Heart left ventricle (tissue), 16 donors: ENCODE data around the gene PPM1D. TPM values are rescaled to one million over a fixed set of nuclear protein-coding genes. Genes with fewer than 3 reads are reported as not detected.
"Not testable (repeated sequence)": the region's sequence is repeated elsewhere in the genome, so short reads cannot be mapped to it uniquely, and the experiment has no call there.

ENCODE experiments used
- ATAC-seq, 4 donors: fragments of 200-7000 bp; cut with Tn5 transposase; one replicate each; pipeline ENCODE4 v1.9.1; 2020 to 2022; ENCODE audit warnings: moderate library complexity in 4 of 4, mild to moderate bottlenecking in 3 of 4, moderate number of reproducible peaks in 1 of 4
- DNase-seq, 5 donors: peaks; one replicate each; pipeline ENCODE4 v3.0.0-alpha.2; 2020
- H3K27ac ChIP-seq, 12 donors: fragments of 200-600 bp; sonication (generic) in 4 of 12; one replicate each; pipeline versions ENCODE4 v1.5.0 to v1.8.0; 2016 to 2022; ENCODE audit warnings: mild to moderate bottlenecking in 2 of 12
- H3K27me3 ChIP-seq, 9 donors: fragments of 200-600 bp; sonication (generic) in 2 of 9; one replicate each; pipeline versions ENCODE4 v1.5.1 to v1.8.0; 2016 to 2022; ENCODE audit warnings: mild to moderate bottlenecking in 3 of 9
- H3K36me3 ChIP-seq, 9 donors: fragments of 200-600 bp; sonication (generic) in 2 of 9; one replicate each; pipeline versions ENCODE4 v1.5.0 to v1.8.0; 2018 to 2022; ENCODE audit warnings: mild to moderate bottlenecking in 2 of 9
- H3K4me1 ChIP-seq, 12 donors: fragments of 200-600 bp; sonication (generic) in 4 of 12; one replicate each; pipeline versions ENCODE4 v1.5.0 to v1.8.0; 2016 to 2022; ENCODE audit warnings: mild to moderate bottlenecking in 3 of 12
- H3K4me3 ChIP-seq, 12 donors: fragments of 200-600 bp; sonication (generic) in 4 of 12; one replicate each; pipeline versions ENCODE4 v1.5.0 to v1.8.0; 2017 to 2022; ENCODE audit warnings: mild to moderate bottlenecking in 9 of 12, moderate library complexity in 4 of 12
- H3K9me3 ChIP-seq, 12 donors: fragments of 200-600 bp; sonication (generic) in 4 of 12; one replicate each; pipeline versions ENCODE4 v1.5.0 to v1.8.0; 2016 to 2022; ENCODE audit warnings: mild to moderate bottlenecking in 1 of 12
- POLR2A ChIP-seq, 2 donors: fragments of 450-650 bp; IDR thresholded peaks; one replicate each; pipeline ENCODE4 v1.6.1; 2017; ENCODE audit warnings: antibody characterized with exemption in 2 of 2, mild to moderate bottlenecking in 2 of 2, moderate library complexity in 2 of 2
- WGBS, 4 donors: extraction: QIAGEN DNeasy Blood & Tissue Kit in 2 of 4; methylation state at CpG; one replicate each; pipeline versions ENCODE4 v1.1.5 to v1.1.7; 2013 to 2018; 5-methylcytosine and 5-hydroxymethylcytosine counted together
- intact Hi-C, 10 donors: fragments of 100-400 bp; cut with DNase I; formaldehyde crosslinking; loops; one replicate each; pipeline versions ENCODE4 v1.11.1 to v1.14.2; 2022
- long read RNA-seq, 3 donors: library from polyadenylated mRNA; unstranded; transcript quantifications; one replicate each; pipeline ENCODE4 v2.0.0, GENCODE V29; 2020 to 2021
- polyA plus RNA-seq, 2 donors: library from polyadenylated mRNA; stranded (reverse); fragments of 200-250 nt; gene quantifications; one replicate each; pipeline ENCODE4 v1.2.3, GENCODE V29; 2013
- total RNA-seq, 9 donors: library from RNA; depleted of rRNA in 2 of 9; stranded (reverse); fragments of >200 nt in 2 of 9; fragmentation: NEBNext Ultra II Directional in 3 of 9; extraction: Animal tissue kit (Norgen Biotek cat#: 25700) in 3 of 9; gene quantifications; one replicate each; pipeline versions ENCODE4 v1.1.0 to v1.2.4, GENCODE V29; 2016 to 2023
- TF ChIP-seq, protein P1 (sequence below), 12 donors: fragments of 200-600 bp; sonication (generic) in 4 of 12; IDR thresholded peaks; one replicate each; pipeline versions ENCODE4 v1.5.0 to v1.8.0; 2018 to 2022; ENCODE audit warnings: antibody characterized with exemption in 12 of 12, mild to moderate bottlenecking in 5 of 12
- donor health status: ischemic (EF 13 %, LVEDD 7.1; RV severe dilation, severe dysfunction).
- donor health status: healthy with polysubstance abuse.
- donor health status: DM: no; HTN: yes; CAD: no.
- donor health status: DM: no; HTN: no; CAD: no.
- donor health status: ischemic (EF 25% LVEDD 6.9; RV normal size, moderate dysfunction).
- donor health status: ischemic (EF 25% LVEDD 5.7; RV mildly dilated, moderate dysfunction).
- donor health status: healthy.
- donor health status: DM: yes; HTN: yes; CAD: no.
- donor health status: ischemic (EF 35%, LVEDD 5.7; RV mildly dilated, moderate dysfunction).
- donor health status: nonischemic (EF 11% LVEDD 7.7; RV severe dilation, severe dysfunction).
- donor health status: DM: yes; HTN: yes; CAD: no.
- donor health status: PGD.
- donor health status: ischemic (EF 29% LVEDD 5.4; RV normal size, mild dysfunction).
- donor health status: nonischemic (EF 23%, LVEDD 6.1; RV moderate dilation, normal function).

Gene PPM1D
- total RNA-seq (10 to 100 TPM in 2 of 9 donors, 1 to 10 TPM in 7; 6.2 to 11.4 (median 7.7) TPM), polyA plus RNA-seq (1 to 10 TPM; 1.9 to 6.4 TPM)
- long read RNA-seq, donor 1, full-length matches to known transcripts: 15 of 18 reads
- long read RNA-seq, donor 1, partial matches to known transcripts: 0 of 18 reads
- long read RNA-seq, donor 1, other reads (novel, unspliced or antisense): 3 of 18 reads
- long read RNA-seq, donor 2, full-length matches to known transcripts: 35 of 42 reads
- long read RNA-seq, donor 2, partial matches to known transcripts: 1 of 42 reads
- long read RNA-seq, donor 2, other reads (novel, unspliced or antisense): 6 of 42 reads
- long read RNA-seq, donor 3, full-length matches to known transcripts: 21 of 24 reads
- long read RNA-seq, donor 3, partial matches to known transcripts: 1 of 24 reads
- long read RNA-seq, donor 3, other reads (novel, unspliced or antisense): 2 of 24 reads

DNA sequence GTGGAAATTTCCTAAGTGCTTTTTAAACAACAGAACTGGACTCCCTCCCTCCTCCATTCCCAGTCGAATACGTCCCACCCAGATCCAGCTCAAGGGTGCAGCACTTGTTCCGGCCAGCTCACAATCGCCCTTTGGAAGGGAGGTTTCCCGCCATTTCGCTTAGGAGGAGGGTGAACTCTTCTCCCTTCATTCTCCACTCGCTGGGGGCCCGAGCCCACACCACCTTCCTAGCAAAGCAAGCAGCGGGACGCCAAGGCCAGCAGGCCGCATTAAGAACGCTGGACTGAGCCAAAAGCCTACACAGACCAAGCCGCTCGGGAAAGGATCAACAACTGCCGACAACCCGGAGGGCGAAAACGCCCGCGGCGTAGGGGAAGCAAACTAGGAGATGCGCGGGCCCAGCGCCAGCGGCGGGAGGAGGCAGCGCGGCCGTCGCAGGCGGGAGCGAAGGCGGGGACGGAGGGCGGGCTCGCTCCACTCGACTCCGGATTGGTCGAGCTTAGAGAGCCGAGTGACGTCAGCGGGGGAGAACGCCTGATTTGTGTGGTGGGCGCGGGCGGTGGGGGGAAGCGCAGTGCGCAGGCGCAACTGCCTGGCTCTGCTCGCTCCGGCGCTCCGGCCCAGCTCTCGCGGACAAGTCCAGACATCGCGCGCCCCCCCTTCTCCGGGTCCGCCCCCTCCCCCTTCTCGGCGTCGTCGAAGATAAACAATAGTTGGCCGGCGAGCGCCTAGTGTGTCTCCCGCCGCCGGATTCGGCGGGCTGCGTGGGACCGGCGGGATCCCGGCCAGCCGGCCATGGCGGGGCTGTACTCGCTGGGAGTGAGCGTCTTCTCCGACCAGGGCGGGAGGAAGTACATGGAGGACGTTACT is at the start of gene PPM1D:
TSS of gene PPM1D (plus strand) at position 574 of the 870 bp plus-strand sequence. CDS start at position 796, 222 bp downstream.
- intact Hi-C loops: loop anchor here in 5 of 10 donors (1.0 to 5.0 kb wide), 10 partner anchors 23 to 77 kb away; partner anchors contain the start of genes APPBP2 (in 2 of the 5) and BCAS3 (in 1 of the 5)
- ATAC-seq: peak; percentile 97 to 98 (median 97)
- TF ChIP-seq, protein P1, sequence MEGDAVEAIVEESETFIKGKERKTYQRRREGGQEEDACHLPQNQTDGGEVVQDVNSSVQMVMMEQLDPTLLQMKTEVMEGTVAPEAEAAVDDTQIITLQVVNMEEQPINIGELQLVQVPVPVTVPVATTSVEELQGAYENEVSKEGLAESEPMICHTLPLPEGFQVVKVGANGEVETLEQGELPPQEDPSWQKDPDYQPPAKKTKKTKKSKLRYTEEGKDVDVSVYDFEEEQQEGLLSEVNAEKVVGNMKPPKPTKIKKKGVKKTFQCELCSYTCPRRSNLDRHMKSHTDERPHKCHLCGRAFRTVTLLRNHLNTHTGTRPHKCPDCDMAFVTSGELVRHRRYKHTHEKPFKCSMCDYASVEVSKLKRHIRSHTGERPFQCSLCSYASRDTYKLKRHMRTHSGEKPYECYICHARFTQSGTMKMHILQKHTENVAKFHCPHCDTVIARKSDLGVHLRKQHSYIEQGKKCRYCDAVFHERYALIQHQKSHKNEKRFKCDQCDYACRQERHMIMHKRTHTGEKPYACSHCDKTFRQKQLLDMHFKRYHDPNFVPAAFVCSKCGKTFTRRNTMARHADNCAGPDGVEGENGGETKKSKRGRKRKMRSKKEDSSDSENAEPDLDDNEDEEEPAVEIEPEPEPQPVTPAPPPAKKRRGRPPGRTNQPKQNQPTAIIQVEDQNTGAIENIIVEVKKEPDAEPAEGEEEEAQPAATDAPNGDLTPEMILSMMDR (IDR thresholded peaks at IDR 0.05): no peak
- peak; percentile 21 to 96 for TF ChIP-seq POLR2A (IDR thresholded peaks at IDR 0.05)
- peak within 1 kb of the TSS; percentile 67 to 98 (median 92) for H3K4me3 ChIP-seq
- H3K4me1 ChIP-seq: peaks cover 0 to 50% (median 18%) of the 10 kb centered on the region in 12 donors
- WGBS, 4 donors: 0 to 1% (median 0%) methylated on average over 6 to 83 of the region's 83 CpGs
- no peaks in the 10 kb centered on the region for H3K36me3 ChIP-seq
- H3K9me3 ChIP-seq: no peaks in the 10 kb centered on the region
- peak; percentile 100 for DNase-seq
- peak within 1 kb of the TSS; percentile 89 to 100 (median 97) for H3K27ac ChIP-seq
- no peaks in the 10 kb centered on the region for H3K27me3 ChIP-seq

DNA sequence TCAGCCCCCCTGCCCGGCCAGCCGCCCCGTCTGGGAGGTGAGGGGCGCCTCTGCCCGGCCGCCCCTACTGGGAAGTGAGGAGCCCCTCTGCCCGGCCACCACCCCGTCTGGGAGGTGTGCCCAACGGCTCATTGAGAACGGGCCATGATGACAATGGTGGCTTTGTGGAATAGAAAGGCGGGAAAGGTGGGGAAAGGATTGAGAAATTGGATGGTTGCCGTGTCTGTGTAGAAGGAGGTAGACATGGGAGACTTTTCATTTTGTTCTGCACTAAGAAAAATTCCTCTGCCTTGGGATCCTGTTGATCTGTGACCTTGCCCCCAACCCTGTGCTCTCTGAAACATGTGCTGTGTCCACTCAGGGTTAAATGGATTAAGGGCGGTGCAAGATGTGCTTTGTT is 47.7 kb upstream of the PPM1D start:
- H3K27me3 ChIP-seq, H3K36me3 ChIP-seq, H3K27ac ChIP-seq, DNase-seq, H3K4me1 ChIP-seq, ATAC-seq, H3K4me3 ChIP-seq, intact Hi-C loops: not testable (repeated sequence)
- WGBS, 4 donors: 94 to 100% (median 97%) methylated on average over 6 to 8 of the region's 13 CpGs
- peaks cover 0 to 12% (median 4%) of the 10 kb centered on the region in 12 donors for H3K9me3 ChIP-seq

DNA sequence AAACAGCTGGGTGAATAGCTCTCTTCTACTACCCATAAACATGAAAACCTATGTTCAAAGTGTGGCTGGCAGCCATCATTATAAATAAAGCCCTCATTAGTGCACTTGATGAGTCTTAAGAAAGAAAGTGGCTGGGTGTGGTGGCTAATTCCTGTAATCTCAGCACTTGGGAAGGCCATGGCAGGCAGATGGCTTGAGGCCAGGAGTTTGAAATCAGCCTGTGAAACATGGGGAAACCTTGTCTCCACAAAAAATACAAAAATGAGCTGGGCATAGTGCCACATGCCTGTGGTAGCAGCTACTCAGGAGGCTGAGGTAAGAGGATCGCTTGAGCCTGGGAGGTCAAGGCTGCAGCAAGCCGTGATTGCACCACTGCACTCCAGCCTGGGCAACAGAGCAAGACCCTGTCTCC is 45.6 kb upstream of the PPM1D start:
- ATAC-seq: no peak
- 77 to 93% (median 85%) methylated on average over 2 of the region's 2 CpGs for WGBS, 4 donors
- no peaks in the 10 kb centered on the region for H3K36me3 ChIP-seq
- DNase-seq: no peak
- H3K27me3 ChIP-seq: no peaks in the 10 kb centered on the region
- intact Hi-C loops: no loop called here
- H3K9me3 ChIP-seq: peaks cover 0 to 12% (median 4%) of the 10 kb centered on the region in 12 donors
- no peak overlapping the region for H3K4me3 ChIP-seq
- H3K4me1 ChIP-seq: no peaks in the 10 kb centered on the region
- no peak overlapping the region for H3K27ac ChIP-seq
- TF ChIP-seq, protein P1 (IDR thresholded peaks at IDR 0.05): no peak
- TF ChIP-seq POLR2A (IDR thresholded peaks at IDR 0.05): no peak

DNA sequence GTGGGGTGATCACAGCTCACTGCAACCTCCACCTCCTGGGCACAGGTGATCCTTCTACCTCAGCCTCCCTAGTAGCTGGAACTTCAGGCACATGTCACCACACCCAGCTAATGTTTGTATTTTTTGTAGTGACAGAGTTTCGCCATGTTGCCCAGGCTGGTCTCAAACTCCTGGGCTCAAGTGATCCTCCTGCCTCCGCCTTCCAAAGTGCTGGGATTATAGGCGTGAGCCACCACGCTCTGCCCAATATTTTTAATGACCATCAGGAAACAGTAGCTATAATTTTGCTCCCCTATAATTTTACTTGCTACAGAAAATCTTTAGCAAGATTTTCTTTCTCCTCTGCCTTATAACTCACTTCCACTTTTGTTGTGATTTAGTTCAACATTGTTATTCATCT is 44.2 kb upstream of the PPM1D start:
- ATAC-seq: no peak
- Histone ChIP-seq H3K27me3 (no peaks in the 10 kb centered on the region), H3K9me3 (peaks cover 0 to 12% (median 4%) of the 10 kb centered on the region in 12 donors), H3K27ac (no peak overlapping the region), H3K4me3 (no peak overlapping the region), H3K4me1 (no peaks in the 10 kb centered on the region), H3K36me3 (no peaks in the 10 kb centered on the region)
- TF ChIP-seq, protein P1 (IDR thresholded peaks at IDR 0.05): no peak
- TF ChIP-seq POLR2A (IDR thresholded peaks at IDR 0.05): no peak
- 95 to 97% (median 96%) methylated on average over 4 of the region's 4 CpGs for WGBS, 4 donors
- no peak for DNase-seq
- intact Hi-C loops: no loop called here
